GM21529 (cell line): ENCODE data around the gene CAPN8.
"Not testable (repeated sequence)": the region's sequence is repeated elsewhere in the genome, so short reads cannot be mapped to it uniquely, and the experiment has no call there.

Experiments used
- ATAC-seq: cut with Tn5 transposase; IDR thresholded peaks from one replicate; pipeline ENCODE4 v1.9.1; 2021; ENCODE audit not compliant: unreplicated experiment

Gene CAPN8

GRCh38 chr1:223534677-223535076, 130.8 kb downstream of the CAPN8 start:
- no peak for ATAC-seq

GRCh38 chr1:223533708-223534107, 131.8 kb downstream of the CAPN8 start:
- ATAC-seq, result no peak

- ATAC-seq, result peak; percentile 61
These were observed 133.7 kb downstream of the CAPN8 start for GRCh38 chr1:223531742-223532341.

GRCh38 chr1:223525957-223526356, 139.5 kb downstream of the CAPN8 start:
- ATAC-seq, result no peak

- ATAC-seq, result no peak
These were observed 140.0 kb downstream of the CAPN8 start for GRCh38 chr1:223525546-223525945.

DNA sequence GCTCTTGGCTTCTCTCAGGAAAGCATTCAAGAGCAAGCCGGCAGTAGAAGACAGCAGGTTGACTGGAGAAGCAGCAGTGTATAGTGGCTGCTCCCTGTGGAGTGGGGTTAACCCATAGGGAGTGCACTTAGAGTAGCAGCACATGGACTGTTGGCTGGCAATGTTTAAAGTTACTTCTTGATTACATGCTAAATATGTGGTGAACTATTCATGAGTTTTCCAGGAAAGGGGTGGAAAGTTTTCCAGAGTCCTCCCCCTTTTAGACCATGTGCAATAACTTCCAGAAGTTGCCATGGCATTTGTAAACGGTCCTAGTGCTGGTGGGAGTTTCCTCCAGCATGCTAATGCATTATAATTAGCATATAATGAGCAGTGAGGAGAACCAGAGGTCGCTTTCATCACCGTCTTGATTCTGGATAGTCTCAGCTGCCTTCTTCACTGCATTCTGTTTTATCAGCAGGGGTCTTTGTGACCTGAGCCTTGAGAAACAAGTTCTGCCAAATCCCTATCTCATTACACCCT, 140.5 kb downstream of the CAPN8 start:
- ATAC-seq, result no peak

GRCh38 chr1:223521150-223521549, 144.4 kb downstream of the CAPN8 start:
- no peak for ATAC-seq

DNA sequence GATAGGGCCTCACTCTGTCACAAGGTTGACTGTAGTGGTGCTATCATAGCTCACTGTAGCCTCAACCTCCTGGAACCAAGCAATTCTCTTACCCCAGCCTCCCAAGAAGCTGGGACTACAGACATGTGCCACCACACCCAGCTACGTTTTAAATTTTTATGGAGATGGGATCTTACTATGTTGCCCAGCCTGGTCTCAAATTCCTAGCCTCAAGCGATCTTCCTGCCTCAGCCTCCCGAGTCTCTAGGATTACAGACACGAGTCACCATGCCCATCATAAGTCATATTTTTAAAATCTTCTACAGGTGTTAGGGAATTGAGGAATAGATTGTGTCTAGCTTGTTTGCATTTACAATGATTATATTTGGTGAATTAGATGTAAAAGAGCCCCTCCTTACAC, 145.3 kb downstream of the CAPN8 start:
- ATAC-seq, result no peak

DNA sequence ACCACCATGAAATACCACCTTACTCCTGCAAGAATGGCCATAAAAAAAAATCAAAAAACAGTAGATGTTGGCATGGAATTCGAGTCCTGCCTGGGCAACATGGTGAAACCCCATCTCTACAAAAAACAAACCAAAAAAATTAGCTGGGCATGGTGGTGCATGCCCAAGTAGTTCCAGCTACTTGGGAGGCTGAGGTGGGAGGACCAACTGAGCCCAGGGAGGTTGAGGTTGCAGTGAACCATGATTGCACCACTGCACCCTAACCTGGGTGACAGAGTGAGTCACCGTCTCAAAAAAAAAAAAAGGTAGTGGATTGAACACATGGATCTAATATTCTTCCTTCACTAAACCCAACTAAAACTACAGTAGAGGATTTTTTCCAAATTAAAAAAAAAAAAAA, 146.4 kb downstream of the CAPN8 start:
- ATAC-seq, result no peak

- ATAC-seq, result not testable (repeated sequence)
These were observed 146.9 kb downstream of the CAPN8 start for GRCh38 chr1:223518553-223518952.

GRCh38 chr1:223515926-223516325, 149.6 kb downstream of the CAPN8 start:
- no peak for ATAC-seq

DNA sequence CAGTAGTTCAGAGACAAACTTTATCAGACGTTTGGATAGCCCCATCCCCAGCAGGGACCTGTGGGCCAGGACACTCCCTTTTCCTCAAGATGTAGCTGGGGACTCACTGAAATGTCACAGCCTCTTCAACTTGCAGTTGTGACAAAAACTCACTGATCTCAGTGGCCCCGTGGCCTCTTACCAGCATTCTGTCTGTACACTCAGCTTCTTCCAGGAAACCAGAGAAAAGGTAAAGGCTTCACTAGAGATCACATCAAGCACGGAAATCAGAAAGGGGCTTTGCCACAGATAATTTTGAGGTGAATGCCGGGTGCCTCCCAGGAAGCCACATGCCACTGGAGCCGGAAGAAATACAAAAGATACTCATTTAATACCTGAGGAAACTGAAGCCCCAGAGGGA, 150.1 kb downstream of the CAPN8 start:
- ATAC-seq, result no peak

DNA sequence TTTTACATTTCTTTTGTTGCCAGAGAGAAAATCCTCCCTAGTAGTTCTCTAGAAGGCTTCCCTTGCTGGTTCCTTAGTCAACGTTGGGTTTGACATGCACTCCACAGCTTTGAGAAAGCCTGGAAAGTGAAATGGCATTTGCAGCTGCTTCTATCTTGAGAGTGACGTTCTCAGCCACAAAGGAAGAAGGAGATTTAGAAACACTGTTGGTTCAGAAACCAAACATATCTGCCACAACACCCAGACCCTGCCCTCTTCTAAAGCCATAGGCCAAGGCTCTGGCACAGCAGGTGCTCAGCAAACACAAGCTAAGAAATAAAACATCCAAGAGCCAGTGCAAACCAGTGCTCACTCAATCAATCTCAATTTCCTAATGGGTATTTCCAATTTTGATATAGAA, 150.9 kb downstream of the CAPN8 start:
- ATAC-seq, result no peak

DNA sequence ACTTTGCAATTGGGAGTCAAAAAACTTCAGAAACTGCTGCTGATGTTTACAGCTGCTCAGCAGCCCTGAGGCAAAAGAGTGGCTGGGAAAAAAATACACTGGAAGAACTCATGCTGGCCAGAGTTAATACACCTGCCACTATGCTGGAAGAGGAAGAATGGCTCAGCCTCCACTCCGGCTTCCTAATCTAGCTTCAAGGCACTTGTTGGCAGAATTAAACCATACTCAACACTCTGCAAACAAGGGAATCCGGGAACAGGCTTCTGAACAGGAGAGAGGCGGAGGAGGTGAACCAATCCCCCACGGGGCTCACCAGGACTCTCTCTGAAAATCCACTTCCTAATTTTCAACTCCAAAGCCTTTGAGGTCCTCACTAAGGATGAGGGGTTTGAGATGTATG, 152.2 kb downstream of the CAPN8 start:
- ATAC-seq, result no peak

GRCh38 chr1:223512057-223512456, 153.4 kb downstream of the CAPN8 start:
- ATAC-seq, result no peak

GRCh38 chr1:223508796-223509195, 156.7 kb downstream of the CAPN8 start:
- ATAC-seq, result no peak

DNA sequence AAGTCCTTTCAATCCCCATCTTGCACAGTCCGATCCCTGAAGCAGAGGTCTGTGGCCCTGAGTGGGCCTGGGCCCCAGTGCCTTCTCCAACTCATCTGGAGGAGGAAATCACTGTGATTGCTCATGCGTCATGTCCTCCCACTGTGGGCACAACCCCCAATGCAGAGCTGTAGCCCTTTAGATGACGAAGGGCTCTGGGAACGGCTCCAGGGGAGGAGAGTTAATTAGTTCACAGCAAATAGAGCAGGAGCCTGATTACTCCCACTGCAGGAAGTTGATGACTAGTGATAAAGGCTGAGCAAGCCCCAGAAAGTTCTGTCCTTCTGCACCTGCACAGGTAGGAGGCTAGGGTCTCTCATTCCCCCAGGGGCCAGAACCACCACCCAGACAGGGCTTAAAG, 160.8 kb downstream of the CAPN8 start:
- ATAC-seq, result no peak

- ATAC-seq, result no peak
These were observed 162.2 kb downstream of the CAPN8 start for GRCh38 chr1:223503348-223503747.

DNA sequence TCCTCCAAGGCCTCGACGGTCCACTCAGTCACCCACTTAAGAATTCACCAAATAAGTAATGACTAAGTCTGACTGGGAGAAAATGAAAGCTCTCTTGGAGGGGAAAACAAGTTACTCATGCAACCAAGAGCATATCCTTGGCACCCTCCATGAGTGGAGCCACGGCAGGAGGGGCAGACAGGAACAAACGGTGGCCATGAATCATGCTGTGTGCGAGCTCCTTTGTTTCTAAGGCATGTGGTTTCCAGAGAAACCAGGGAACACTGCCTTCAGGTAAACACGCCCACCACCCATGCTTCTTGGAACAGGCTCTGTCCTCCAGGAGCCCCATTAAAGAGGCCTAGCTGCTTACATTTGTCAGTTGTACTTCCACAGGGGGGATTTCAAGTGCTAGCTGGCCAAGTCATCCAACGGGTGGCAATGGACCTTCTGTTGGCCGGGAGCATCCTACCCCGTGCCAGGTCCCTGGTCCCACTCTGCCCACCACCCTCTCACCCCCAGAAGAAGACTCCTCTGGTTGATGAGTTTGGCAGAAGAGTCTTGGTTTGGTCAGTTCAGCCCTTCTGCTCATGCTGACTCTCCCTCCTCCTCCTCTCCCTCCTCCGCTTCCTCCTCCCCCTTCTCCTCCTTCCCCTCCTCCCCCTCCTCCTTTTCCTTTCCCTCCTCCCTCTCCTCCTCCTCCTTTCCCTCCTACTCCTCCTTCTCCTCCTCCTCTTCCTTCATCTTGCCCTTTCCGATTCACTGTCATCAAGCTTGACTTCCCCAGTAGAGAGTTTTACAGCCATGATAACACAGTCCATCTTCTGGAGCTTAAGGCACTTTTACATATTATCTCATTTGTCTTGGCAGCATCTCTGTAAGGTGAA, 164.7 kb downstream of the CAPN8 start:
- ATAC-seq, result no peak

- no peak for ATAC-seq
These were observed 168.6 kb downstream of the CAPN8 start for GRCh38 chr1:223496883-223497282.

DNA sequence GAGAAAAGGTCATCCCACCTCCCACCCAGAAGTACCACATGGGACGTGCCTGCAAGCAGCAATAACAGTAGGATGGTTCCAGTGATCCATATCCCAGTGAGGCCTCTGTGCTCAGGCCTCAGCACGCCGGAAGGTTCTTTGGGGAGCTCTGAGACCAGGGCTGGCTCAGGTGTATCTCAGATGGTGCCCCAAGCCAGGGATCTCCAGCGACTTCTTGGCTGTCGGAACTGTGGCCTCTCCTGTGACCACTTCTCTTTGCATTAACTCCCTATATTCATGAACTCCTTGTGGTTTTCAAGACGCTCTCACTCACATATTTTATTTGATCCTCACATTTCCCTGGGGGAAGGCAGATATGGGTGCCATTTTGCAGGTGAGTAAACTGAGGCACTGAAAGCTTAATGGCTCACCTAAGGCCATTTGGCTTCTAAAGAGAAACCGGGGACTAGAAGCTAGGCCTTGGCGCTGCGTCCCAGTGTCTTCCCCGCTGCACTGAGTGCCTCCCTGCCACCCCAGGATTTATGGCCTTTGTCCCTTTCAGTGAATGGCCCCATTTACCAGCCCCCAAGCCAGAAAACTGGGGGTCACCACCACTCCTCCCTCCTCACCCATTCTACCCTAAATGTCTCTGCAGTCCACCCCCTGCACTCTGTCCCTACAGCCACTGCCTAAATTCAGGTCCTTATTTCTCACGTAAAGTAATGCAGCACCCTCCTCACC, 170.4 kb downstream of the CAPN8 start:
- ATAC-seq, result no peak

DNA sequence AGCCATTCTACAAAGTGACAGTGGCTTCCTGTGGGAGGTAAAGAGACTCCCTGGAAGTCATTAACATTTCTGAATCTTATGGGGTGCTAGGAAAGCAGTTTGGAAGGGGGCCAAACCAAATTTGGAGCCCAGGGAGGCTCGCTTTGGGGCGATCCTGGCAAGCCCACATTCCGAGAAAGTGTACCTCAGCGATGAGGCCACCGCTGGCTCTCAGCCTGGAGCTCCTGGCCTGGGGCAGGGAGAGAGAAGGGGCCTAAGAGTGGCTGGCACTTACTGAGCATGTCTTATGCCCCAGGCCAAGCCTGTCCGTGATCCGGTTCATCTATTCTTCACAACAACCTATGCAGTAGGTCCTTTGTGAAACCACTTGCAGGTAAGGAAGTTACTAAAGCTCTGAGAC, 173.5 kb downstream of the CAPN8 start:
- ATAC-seq, result no peak
